Activated T-cell treated with anti-CD3 and anti-CD28 coated beads for 48 hours (primary cell): ENCODE results near the gene MYCBP2.
"Not testable (repeated sequence)": the region's sequence is repeated elsewhere in the genome, so short reads cannot be mapped to it uniquely, and the experiment has no call there.

Experiments
- DNase-seq: peaks from one replicate; pipeline ENCODE4 v3.0.0-alpha.2; 2020; ENCODE audit warnings: low read depth

Gene MYCBP2

DNA sequence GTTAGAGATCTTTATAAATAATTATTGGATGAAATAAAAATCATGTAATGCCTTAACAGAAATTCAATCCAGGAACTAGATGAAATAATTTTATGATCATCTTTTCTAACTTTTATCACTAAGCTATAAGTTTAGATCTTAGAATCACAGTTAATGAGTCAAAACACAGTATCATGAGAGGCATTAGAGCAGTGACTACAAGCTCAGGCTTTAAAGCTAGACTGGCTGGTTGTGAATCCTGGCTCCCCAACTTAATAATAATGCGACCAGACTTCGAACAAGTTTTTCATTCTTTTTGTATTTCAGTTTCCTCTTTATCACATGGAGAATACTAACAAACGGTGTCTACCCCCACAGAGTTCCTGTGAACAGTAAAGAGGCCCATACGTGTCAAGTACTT is 108.6 kb downstream of the MYCBP2 start:
- DNase-seq, result no peak

GRCh38 chr13:77215543-77215942 is 111.4 kb downstream of the MYCBP2 start:
- DNase-seq, result no peak

DNA sequence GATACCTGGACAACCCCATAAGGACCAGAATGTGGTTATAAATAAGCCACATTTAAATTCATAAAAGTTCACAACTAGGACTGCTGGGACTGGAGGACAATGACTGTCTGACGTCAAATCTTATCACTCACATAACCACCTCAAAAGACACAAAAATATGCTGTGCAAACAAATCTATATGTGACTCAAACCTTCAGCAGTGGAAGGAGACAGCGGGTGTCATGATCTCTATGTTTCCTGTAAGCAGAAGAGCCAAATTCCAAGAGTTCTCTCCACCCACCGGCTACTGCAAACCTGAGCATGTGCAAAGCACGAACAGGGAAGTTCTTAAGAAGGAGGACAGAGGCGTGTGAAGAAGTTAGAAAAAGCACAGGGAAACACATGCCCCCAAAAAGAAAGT is 113.2 kb downstream of the MYCBP2 start:
- no peak for DNase-seq

DNA sequence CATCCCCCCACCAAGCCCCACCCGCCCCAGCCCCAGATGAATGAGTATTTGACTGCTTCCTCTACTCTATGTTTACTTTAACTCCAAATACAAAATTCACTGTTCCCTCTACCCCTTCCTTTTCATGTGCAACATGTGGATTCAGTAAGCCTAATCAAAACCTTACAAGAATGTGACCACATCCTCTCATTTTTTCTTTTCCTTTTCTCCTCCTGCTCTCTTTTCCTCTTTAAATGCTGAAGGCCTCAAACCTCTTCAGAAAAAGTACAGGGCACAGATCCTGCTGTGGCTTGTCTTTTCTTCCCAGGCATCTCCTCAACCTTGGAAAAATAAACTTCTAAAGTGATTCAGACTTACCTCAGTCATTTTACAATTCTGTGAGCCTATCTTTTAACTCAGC is 119.0 kb downstream of the MYCBP2 start:
- DNase-seq, result no peak

DNA sequence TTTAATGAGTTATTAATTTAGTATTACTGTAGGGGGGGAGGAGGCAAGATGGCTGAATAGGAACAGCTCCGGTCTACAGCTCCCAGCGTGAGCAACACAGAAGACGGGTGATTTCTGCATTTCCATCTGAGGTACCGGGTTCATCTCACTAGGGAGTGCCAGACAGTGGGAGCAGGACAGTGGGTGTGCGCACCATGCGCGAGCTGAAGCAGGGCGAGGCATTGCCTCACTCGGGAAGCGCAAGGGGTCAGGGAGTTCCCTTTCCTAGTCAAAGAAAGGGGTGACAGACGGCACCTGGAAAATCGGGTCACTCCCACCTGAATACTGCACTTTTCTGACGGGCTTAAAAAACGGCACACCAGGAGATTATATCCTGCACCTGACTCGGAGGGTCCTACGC is 127.9 kb downstream of the MYCBP2 start:
- DNase-seq, result not testable (repeated sequence)

DNA sequence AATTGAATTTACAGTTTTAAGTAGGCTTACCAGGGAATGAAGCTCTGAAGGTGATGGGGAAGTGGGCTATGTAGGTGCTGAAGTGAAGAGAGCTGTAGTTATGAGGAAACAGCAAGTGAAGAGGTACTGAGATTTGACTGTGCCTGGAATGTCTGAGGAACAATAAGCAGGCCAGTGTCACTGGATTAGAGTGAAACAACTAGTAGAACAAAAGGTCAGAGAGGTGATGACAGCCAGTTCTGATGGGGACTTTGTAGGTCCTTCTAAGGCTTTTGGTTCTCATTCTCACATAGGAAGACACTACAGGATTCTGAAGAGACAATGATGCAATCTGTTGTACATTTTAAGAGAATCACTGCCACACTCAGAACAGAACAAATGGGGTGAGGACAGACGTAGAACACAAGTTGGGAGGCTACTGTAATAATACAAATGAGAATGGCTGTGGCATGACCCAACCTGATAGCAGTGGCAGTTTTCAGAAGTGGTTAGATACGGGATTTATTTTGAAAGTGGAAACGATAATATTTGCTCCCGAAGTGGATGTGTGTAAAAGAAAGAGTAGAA is 130.8 kb downstream of the MYCBP2 start:
- DNase-seq, result no peak

DNA sequence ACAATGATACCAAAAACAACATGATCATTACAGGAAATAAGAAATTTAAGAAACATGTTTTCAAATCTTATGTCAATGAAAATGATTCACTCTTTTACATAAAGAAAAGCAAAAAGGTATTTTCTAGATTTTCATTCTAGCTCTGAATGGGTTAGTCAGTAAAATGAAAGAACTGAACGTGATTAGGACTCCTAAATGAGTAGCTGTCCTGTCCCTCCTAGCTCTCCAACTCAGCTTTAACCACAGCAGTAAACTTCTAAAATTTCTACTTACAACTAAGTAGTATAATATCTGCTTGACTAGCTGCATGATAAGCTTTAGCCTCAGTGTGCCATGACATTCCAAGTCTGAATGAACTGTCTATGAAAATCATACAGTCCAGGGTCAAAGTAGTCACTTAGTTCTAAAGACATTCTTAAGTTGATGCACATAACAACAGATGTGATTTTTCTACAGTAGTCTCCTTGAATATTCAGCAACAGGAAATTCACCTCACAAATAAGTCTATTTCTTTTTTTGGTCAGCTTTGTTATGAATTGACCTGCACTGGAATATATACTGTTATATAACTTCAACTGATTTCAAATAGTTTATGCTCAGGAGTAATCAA is 136.4 kb downstream of the MYCBP2 start:
- DNase-seq, result no peak

- DNase-seq, result no peak
Observed at GRCh38 chr13:77185721-77186120, 141.2 kb downstream of the MYCBP2 start.

GRCh38 chr13:77184455-77184854 is 142.4 kb downstream of the MYCBP2 start:
- peak; percentile 41 for DNase-seq

- DNase-seq, result no peak
Observed at GRCh38 chr13:77180011-77180410, 146.9 kb downstream of the MYCBP2 start.

DNA sequence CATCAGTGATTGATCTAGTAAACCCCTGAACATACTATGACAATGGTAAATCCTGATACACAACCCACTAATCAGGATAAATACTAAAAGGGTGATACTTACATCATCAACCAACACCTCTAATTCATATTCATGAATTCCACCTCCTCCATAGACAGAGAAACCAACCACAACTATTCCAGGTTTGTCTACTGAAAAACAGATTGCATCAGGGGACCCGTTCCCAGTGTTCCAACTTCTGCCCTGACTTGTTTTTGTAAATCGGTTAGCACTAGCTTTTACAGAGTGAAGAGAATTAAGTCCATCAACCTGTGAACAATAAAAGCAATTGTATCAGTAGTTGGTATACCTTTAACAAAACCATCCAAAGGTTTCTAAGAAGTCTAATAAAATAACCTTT is 149.2 kb downstream of the MYCBP2 start:
- DNase-seq, result no peak

DNA sequence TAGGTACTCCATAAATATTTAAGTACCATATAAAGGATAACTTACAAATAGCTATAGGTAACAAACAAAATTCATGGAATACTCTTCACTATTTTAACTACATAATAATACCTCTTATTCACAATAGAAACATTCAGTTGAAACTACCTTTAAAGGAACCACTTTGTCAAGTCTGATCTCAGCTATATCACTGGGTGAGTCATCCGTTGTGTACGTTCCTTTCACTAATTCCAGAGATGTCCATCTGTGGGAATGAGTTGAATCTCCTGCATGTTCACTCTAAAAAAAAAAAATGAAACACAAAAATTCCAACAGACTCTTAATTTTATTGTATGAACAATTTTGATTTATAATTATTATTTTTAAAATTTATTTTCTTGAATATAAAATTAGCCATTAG is 150.5 kb downstream of the MYCBP2 start:
- DNase-seq, result no peak

DNA sequence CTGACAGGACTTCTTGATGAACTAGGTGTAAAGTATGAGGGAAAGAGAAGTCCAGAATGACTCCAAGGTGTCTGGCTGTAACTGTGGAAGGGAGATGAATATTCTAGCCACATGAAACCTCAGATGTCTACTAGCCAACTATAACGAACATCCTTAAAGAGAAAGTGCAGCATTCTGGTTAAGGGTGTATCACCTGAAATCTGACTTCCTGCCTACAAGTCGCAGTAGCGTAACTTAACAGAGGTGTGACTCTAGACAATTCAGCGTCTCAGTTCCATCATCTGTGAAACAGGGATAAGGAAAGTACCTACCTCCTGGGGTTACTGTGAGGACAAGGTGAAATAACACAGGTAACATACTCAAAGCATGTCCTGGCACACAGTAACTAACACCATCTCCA is 154.2 kb downstream of the MYCBP2 start:
- no peak for DNase-seq

DNA sequence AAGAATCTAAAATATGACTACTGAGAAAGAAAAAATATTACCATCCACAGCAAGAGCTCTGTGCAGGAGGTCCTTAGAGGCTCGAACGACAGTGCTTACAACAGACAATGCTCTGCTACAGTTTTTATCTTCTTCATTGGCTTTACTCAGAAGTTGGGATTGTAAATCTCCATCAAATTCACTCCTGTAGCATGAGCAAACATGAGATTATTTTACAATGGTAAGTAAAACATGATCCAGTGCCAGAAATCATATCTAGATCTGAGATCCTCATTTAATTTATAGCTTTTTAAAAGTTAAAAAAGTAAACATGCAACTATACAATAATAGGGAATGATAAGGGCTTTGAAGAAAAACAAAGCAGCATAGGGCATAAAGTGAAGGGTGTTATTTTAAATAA is 155.4 kb downstream of the MYCBP2 start:
- no peak for DNase-seq

GRCh38 chr13:77168237-77168636 is 158.7 kb downstream of the MYCBP2 start:
- DNase-seq, result no peak

DNA sequence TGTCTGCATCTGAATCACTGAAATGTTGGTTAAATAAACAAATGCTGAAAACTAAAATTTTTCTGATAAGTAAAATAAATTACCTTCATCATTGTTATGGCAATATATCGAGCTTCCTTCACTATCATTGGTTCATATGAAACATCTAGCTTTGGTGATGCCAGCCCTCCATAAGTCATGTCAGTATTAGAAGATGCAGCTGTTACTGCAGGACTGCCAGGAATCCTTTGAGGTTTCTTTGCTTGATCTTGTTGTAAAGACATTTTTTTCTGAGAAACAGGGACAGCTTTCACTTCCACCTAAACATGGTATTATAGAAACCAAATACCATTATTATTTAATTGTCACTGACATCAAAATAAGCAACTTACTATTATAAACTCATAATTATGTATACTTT is 176.2 kb downstream of the MYCBP2 start:
- no peak for DNase-seq

GRCh38 chr13:77143431-77143830 is 183.5 kb downstream of the MYCBP2 start:
- no peak for DNase-seq

DNA sequence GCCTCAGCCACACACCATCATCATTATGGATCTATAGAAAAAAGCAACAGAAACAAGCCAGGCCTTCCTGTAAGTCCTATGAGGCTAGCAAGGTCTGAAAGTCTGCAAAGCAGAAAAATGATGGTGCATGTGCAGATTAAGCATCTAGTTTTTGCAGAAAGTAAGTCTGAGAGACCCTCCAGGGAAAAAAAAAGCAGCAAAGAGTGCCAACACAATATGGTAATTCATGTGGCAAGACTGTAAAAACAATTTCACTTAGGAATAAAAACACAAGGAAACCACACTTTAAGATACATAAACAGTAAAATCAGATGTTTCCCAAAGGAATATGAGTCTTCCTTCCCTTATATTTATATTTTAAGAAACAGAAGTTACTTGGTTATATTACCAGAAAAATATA is 187.6 kb downstream of the MYCBP2 start:
- DNase-seq, result no peak

DNA sequence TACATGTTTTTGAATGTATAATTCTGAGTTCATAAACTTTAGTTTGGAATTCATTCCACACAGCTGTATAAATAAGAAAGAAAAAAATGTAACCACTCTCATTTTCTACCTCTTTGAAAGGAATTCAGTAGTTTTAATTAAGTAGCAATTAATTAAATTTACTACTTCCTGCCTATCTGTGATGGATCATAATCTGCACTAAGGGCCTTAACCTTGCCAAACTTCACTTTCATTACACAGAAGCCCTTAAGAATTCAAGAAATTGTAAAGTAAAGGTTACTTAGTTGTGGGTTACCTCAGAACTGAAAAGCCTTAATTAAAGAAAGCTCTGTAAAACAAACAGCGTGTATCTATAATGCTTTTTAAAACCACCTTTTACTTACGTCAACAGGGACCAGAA is 188.1 kb downstream of the MYCBP2 start:
- no peak for DNase-seq

DNA sequence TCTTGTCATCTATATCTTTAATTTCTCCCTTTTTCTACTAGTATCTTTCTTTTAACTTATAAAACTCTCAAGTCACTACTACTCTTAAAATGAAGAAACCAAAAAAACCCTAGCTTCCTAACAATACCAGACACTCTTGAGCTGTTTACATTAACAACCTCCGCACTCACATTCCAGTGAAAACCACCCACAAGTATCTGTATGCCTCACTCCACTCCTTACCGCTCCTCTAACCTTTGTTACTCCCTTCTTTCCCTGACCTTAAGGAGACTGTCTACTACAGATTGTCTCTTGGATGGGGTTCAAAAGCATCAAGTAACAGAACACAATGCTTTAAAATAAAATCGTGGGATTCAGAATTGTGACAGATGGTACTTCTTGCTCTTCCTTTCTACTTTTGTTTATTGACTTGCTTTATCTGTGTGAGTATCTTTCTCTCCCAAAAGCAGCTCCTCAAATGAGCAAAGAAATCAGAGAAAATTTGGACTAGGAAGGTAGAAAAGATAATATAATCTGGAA is 189.9 kb downstream of the MYCBP2 start:
- DNase-seq, result no peak

- DNase-seq, result no peak
Observed at GRCh38 chr13:77124423-77124822, 202.5 kb downstream of the MYCBP2 start.

- DNase-seq, result no peak
Observed at GRCh38 chr13:77118134-77118533, 208.8 kb downstream of the MYCBP2 start.

GRCh38 chr13:77114271-77114670 is 212.6 kb downstream of the MYCBP2 start:
- no peak for DNase-seq

- DNase-seq, result no peak
Observed at GRCh38 chr13:77113496-77113895, 213.4 kb downstream of the MYCBP2 start.
